Esophagus muscularis mucosa (tissue), 3 donors: ENCODE measurements around the gene LMNA.

Experiments used
- CTCF ChIP-seq, 3 experiments: fragments of 200-600 bp in 2 of 3; fragments of 450-650 bp in 1 of 3; sonication (generic) in 2 of 3; IDR thresholded peaks; one replicate each; pipeline ENCODE4 v1.5.1; 2017 to 2019; ENCODE audit warnings: antibody characterized with exemption in 3 of 3, mild to moderate bottlenecking in 2 of 3, moderate library complexity in 1 of 3
- POLR2A ChIP-seq: fragments of 450-650 bp; IDR thresholded peaks from one replicate; pipeline ENCODE4 v1.6.1; 2017; ENCODE audit warnings: antibody characterized with exemption, moderate library complexity, mild to moderate bottlenecking, low read depth

GRCh38 chr1:156100205-156100995 is 14.1 kb upstream of the LMNA start:
- TF ChIP-seq CTCF (IDR thresholded peaks at IDR 0.05) = no peak
- TF ChIP-seq POLR2A = no peak
